Measurements from ENCODE around the gene PSMD1.
"Not testable (repeated sequence)": the region's sequence is repeated elsewhere in the genome, so short reads cannot be mapped to it uniquely, and the experiment has no call there.

Gene PSMD1

GRCh38 chr2:231094736-231095346 is 38.2 kb downstream of the PSMD1 start:
- DNase-seq (ENCODE audit: low read depth): no peak
- no peak overlapping the region for H3K4me3 ChIP-seq (ENCODE audit: control insufficient read depth, low read depth, low read length)
- no peak for TF ChIP-seq CTCF (IDR thresholded peaks at IDR 0.05; ENCODE audit: control insufficient read depth, insufficient read depth, low read depth, low read length, missing control alignments)

GRCh38 chr2:231099918-231100317 is 43.3 kb downstream of the PSMD1 start:
- H3K4me3 ChIP-seq (ENCODE audit: control insufficient read depth, low read depth, low read length): no peak overlapping the region
- DNase-seq (ENCODE audit: low read depth): no peak
- no peak for TF ChIP-seq CTCF (IDR thresholded peaks at IDR 0.05; ENCODE audit: control insufficient read depth, insufficient read depth, low read depth, low read length, missing control alignments)

GRCh38 chr2:231100321-231100720 is 43.7 kb downstream of the PSMD1 start:
- H3K4me3 ChIP-seq (ENCODE audit: control insufficient read depth, low read depth, low read length); DNase-seq (ENCODE audit: low read depth): not testable (repeated sequence)

- H3K4me3 ChIP-seq (ENCODE audit: control insufficient read depth, low read depth, low read length): no peak overlapping the region
- no peak for DNase-seq (ENCODE audit: low read depth)
- no peak for TF ChIP-seq CTCF (IDR thresholded peaks at IDR 0.05; ENCODE audit: control insufficient read depth, insufficient read depth, low read depth, low read length, missing control alignments)
Observed at GRCh38 chr2:231100990-231101389, 44.3 kb downstream of the PSMD1 start.

GRCh38 chr2:231102772-231103171 is 46.1 kb downstream of the PSMD1 start:
- TF ChIP-seq CTCF (IDR thresholded peaks at IDR 0.05; ENCODE audit: control insufficient read depth, insufficient read depth, low read depth, low read length, missing control alignments): no peak
- DNase-seq (ENCODE audit: low read depth): no peak
- H3K4me3 ChIP-seq (ENCODE audit: control insufficient read depth, low read depth, low read length): no peak overlapping the region

- peak; percentile 88 for TF ChIP-seq CTCF (IDR thresholded peaks at IDR 0.05; ENCODE audit: control insufficient read depth, insufficient read depth, low read depth, low read length, missing control alignments)
- no peak overlapping the region for H3K4me3 ChIP-seq (ENCODE audit: control insufficient read depth, low read depth, low read length)
- peak; percentile 24 for DNase-seq (ENCODE audit: low read depth)
Observed at GRCh38 chr2:231104115-231104713, 47.5 kb downstream of the PSMD1 start.

- TF ChIP-seq CTCF (IDR thresholded peaks at IDR 0.05; ENCODE audit: control insufficient read depth, insufficient read depth, low read depth, low read length, missing control alignments): peak; percentile 22
- no peak for DNase-seq (ENCODE audit: low read depth)
- no peak overlapping the region for H3K4me3 ChIP-seq (ENCODE audit: control insufficient read depth, low read depth, low read length)
Observed at GRCh38 chr2:231110551-231110950, 53.9 kb downstream of the PSMD1 start.

Measured in AG09309 (cell line).